NCI-H1417 treated with DMSO at 0.1 percent for 48 hours (cell line): ENCODE results near the gene PKNOX2.

Experiments used
- DNase-seq: peaks from one replicate; lab custom pipeline; 2025; lab: John Stamatoyannopoulos, UW

PKNOX2 gene

DNA sequence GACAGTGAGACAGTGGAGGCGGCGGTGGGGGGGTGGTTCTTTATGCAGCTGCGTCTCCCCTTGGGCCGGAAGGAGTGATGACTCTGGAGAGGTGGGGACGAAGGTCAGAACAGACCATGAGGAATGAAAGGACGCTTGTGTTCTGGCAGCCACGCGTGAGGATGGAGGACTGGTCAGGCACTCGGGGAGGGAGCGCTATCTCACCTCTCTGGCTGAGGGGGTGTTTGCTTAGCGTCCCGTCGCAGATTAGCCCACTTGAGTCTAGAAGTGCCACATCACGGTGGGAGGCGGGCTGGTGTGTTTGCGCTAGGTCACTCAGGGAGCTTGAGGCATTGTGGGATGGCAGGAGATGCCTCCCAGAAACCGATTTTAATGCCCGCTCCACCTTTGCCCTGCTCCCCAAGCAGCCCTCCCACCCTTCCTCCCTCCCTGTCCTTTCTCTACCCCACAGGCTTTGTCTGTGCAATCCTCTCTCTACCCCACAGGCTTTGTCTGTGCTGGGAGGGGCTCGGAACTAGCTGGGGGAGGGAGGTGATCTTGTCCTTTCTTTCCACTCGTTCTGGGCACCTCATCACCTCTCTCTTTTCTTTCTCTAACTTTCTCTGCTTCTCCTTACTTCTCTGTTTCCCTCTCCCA lies 97.8 kb downstream of the PKNOX2 start:
- no peak for DNase-seq

DNA sequence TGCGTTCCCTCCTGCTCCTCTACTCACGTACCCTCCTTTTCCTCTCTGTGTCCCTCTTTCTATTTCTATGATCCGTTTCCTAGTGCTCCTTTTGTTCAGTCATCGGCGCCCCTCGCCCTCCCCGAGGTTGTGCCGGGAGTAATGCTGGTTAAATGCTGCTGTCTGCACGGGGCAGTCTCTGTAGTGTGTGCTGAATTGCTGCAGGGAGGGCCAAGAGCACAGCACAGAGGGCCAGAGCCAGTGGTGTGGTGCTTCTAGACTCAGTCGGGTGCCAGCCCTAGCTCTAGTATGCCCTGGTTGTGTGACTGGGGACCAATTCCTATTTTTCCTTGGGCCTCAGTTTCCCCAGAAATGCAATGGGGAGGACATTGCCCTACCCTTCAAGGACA lies 98.3 kb downstream of the PKNOX2 start:
- no peak for DNase-seq

DNA sequence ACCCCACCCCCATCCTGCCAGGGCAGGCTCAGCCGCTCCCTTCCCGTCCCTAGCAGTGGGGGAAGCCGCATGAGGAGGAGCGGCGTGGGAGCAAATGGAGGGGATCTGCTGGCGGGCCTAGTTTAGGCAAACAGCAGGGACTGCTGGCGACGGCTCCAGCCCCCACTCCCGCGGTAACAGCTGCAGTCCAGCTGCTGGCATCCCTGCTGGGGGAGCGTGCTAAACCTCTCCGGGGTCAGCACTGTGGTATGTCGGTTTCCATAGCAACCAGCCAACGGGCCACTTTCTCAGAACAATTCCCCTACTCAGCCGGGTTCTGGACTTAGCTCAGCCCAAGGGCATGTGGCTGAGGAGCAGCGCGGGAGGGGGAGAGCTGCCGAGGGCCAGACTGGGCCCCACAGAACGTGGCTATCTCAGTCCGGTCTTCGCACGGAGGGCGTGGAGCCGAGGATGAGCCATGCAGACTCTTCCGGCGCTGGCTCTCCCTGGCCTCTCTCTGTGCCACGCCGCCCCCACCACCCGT lies 98.8 kb downstream of the PKNOX2 start:
- no peak for DNase-seq

DNA sequence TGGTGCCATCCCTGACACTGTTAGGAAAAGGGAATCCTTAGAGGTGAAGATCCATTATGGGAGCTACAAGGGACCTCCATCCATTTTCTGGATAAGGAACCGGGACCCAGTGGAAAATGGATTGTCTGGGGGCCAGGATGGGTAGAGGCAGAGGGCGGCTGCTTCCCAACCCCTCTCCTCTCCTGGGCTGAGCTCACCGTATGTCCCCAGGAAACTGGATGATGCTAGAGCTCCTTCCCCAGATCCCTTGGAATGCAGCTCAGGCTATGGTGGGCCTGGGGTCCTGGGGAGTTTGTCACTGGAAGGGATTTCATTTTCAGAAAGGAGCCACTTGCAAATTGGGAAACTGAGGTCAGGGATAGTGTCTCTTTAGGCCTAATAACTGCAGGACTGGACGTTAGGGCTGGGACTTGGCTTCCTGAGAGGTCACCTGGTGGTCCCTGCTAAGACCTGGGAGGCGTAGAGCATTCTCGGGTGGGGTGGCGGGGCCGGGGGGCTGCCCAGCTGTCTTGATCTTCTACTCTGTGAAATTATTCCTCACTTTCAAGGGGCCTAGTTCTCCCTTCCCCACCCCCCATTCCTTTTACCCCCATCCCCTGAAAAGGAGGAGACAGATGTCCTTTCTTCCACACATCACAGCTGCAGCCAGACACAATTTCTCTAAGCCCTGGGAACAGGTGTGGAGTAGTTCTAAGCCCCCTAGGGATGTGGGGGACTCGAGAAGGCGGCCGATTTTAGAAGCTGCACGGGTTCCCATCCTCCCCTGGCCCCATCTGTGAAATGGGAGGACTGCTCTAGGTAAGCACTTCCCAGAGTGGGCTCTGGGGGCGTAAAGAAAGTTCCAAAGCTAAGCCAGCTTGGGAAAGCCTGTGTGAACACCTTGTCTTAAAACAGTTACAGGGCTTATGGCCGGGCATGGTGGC lies 99.8 kb downstream of the PKNOX2 start:
- DNase-seq, result no peak

DNA sequence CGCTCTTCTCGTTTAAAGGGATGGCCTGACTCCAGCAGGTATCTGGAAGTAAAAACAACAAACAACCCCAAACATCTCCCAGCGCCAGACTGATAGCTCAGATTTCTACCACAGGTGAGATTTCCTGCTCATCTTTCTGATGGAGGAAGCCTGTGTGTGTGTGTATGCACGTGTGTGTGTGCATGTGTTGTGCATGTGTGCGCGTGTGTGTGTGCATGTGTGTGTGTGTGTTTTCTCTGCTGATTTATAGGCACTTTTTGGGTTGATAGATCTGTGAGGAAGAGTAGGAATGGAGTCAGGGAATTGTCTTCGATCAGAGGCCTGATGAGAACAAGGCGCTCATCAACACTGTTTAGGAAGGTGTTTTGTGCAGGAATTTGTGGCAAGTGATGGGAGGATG lies 103.0 kb downstream of the PKNOX2 start:
- DNase-seq, result no peak

DNA sequence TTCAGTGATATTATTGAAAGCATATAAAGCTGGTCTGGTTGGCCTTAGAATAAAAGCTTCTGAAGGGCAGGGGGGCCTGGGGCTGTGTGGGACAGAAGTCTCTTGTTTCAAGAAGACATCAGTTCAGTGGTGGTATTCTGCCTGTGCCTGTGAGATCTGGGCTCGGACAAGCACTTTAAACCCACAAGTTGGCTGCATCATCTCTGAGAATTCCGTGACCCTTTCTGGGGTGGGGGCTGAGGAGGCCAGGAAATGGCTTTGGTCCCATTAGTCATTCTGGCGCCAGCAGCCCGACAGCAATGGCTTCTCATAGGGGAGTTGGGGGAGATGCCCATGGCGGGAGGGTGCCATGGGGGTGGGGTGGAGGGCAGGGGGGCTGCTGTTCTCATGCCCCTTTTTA lies 104.1 kb downstream of the PKNOX2 start:
- DNase-seq, result no peak

DNA sequence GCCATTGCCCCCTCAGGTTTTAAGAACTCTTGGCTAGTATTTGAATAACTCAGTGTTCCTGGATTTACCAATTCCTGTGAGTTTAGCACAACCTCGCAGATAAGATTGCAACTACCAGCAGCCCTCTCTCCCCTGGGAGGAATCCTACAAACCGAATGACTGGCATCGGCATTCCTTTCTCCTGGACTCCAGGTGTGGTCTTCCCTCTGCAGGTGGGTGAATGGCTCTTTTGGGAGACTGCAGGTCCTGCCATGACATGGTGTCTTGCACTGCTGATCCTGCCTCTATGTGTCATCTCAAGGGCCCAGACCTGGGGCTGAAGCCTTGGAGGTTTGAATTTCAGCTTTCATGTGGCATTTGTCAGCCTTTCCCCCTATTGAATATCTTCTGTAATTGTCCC lies 105.6 kb downstream of the PKNOX2 start:
- DNase-seq, result no peak

DNA sequence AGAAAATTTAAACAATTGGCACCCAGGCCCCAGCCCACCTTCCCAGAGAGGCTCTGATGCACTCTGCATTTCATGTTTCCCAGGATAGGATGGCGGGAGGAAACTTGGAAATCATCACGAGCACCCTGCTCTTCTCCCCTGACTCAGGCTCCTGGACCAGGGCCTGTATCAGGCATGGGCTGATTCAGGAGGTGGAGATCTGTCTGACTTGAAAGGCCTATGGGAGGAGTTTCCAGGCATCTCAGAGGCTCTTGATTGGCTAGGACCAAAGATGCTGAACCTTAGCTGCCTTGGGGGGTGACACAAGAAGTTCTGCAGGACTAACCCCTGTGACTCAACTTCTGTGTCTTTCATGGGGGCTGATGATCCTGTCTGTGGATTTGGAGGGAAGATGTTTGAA lies 106.2 kb downstream of the PKNOX2 start:
- no peak for DNase-seq

DNA sequence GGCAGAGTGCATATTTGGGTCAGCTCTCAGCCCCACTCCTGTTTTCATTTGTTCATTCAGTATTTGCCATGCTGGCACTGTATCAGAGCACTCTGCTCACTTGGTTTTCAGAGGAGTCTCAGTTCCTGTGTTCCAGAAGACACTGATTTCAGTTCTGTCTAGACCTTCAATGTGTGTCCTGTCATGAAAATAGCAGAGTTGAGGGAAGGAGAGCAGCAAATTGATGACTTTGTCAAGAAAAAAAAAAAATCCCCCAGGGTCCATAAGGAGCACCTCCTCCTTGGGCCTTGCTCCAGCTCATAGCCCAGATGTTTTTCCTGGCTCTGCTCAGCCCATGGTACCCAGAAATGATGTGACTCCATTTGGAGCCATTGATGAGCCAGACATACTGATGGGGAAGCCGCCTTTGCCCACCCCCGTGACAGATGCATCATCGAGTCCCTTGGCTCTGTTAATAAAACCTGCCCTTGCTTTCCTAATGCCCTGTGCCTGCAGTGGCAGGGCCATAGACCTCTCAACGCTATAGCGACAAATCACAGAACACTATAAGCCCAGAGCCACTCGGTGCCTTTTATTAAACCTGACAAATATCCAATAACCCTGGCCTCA lies 107.0 kb downstream of the PKNOX2 start:
- no peak for DNase-seq

DNA sequence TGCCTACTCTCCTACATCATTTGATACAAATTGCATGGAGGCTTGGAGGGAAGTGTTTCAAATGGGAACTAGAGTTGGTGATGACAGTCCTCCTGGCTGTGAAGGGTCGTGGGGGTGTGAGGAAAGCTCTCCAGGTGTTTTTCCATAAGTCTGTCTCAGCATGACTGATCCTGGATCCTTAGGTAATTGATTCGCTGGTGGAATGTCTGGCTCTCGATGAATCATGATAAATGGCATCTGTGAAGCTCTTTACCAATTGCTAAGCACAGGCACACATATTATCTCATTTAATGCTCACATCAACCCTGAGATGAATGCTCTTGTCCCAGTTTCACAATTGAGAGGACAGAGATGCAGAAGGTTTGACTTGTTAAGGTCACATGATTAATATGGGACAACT lies 107.5 kb downstream of the PKNOX2 start:
- no peak for DNase-seq

DNA sequence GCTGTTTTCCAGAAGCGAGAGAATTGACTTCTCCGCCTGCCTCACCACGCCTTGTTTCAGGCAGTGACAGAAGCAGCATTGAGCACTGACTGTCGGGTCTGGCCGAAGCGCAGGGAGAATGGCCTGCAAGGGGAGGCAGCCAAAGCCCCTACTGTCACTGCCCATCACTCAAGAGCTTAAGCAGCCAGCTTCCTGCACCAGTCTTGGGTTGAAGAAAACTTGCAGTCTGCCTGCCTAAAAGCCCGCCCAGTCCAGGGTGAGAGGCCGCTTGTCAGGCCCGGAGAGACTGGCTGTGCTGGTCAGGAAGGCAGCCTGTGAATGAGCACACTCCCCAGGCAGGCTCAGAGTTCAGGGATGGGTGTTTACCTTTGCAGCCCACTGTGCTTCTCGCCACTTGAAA lies 108.3 kb downstream of the PKNOX2 start:
- DNase-seq, result no peak

DNA sequence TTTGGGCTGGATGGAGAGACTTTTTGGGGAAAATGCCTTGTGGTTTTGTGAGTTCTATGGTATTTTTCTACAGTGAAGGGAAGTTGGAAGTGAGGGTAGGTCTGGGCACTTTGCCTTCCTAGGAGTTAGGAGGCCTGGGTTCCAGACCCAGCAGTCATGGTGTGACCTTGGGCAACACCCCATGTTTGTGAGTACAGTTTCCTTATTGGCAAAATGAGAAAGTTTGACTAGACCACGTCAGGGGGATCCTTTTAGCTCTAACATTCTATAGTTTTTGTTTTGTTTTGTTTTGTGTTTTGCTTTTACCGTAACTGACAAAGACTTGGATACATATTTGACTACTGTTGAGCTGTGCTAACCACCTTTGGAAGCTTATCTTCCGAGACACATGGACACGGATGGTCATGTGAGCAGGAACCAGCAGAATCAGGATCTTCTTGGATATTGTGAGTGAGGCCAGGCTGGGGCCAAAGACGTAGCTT lies 109.0 kb downstream of the PKNOX2 start:
- no peak for DNase-seq

DNA sequence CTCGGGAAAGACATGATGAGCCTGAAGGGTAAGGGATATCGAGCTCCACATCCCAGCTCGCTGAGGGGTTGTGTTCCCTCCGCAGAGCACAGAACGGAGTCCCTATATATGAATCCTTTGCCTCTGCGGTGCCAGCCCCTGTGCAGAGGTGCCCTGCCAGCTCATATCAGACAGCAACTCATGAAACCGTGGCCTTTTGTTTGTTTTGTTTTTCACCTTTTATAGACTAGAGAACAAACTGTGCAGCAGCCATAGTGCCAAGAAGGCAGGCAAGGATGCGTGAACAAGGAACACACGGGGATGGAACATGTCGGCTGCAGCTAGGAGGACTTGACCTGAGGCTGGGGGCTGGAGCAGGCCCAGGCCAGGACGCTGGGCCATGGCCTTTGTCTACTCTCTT lies 109.8 kb downstream of the PKNOX2 start:
- no peak for DNase-seq

DNA sequence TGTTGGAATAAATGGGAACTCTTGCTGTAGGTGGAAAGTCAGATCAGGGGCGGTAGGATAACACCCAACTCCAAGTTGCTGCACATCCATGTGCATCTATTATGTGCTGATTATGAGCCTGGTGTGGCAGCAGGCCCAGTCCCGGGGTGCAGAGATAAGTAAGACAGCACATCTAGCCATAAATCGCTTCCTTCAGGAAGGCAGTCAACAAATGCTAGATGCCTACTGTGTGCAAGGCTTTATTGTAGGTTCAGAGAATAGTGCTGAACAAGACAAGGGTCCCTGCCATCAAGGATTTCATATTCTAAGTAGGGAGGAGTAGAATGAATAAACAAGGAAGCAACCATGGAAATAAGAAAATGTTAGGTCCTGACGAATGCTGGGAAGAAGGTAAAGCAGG lies 110.2 kb downstream of the PKNOX2 start:
- DNase-seq, result no peak

DNA sequence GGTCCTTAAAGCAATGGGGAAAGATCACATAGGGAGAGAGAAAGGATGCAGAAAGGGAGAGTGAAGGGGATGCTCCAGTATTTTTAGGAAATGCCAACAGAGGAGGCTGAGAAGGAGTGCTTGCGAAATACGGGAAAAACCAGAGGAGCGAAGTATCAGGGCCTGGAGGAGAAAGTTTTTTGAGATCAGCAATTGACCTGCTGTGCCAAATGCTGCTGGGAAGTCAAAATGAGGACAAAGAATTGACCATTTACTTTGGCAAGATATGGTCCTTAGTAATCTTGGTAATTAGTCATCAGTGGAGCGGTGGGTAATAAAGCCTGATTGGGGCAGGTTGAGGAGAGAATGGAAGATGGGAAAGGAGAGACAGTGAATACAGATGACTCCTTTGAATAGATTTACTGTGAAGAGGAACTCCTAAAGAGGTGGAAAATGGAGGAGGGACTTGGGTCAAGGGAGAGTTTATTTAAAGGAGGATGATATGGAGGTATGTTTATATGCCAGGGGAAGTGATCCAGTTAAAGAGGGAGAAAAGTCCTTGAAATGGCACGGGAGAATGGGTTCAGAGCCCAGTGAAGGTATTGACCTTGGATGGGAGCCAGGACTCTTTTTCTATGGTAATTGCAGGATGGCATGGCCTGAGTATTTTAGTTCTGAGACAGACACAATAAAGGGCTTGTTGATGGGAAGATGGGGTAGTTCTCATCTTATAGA lies 111.5 kb downstream of the PKNOX2 start:
- DNase-seq, result no peak

DNA sequence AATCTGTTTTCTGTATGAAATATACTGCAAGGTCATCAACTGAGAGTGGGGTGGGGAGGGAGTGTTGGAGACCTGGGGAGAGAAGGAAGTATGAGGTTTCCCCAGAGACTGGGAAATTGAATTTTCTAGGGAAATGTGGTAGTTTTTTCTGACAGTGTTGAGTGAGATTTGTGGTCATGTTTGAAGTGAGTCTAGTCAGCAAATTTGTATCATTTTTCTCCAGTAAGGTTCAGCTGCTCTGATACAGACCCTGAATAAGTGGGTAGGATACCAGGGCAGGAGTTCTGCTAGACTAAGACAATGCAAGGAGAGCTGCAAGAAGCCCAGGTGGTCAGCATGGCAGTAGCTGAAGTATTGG lies 112.0 kb downstream of the PKNOX2 start:
- DNase-seq, result no peak

DNA sequence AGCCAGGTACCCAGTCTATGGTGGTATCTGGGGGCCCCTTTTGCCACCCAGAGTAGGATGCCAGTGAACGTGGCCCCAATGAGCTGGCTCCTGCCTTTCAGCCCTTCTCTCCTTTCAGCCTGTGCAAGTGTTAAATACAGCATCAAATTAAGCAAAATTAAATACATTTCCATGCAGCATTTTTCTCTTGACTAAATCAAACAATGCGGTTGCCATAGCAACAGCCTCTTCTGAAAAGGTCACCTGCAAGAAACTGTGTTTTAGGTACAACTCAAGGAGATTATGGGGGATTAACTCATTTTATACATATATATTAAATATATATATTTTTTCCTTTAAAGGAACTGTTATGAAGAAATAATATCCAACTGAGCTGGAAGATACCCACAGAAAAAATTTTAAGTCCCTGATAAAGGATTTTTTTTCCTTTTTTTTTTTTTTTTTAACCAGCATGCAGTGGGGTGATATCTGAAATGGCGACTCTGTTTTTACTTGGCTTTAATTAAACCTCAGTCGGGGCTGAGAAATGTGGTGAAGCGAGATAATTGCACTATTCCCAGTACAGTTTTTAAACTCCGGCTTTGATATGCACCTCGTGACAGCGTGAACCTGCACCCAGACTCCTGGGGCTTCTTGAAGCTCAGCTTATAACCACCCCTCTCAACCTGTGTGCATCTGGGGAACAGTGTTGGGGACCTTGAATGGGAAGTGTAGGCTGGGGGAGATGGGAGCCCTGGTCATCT lies 115.3 kb downstream of the PKNOX2 start:
- DNase-seq, result no peak

DNA sequence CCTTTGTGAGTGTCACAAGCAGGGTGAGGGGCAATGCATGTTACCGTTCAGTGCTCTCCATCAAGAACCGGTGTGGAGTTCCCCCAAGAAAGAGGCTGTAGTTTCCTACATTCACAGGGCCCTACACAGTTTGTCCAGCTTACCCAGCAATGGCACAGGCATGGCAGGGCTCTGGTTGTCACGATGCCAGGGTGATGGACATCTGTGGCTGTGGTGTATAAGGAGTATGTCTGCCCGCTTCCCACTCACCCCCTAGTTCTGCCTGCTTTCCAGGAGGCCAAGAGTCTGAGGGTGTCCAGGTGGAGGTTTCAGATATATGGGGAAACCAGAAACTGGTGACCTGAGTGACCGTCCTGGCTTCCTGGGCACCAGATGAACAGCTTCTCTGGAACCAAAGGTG lies 116.1 kb downstream of the PKNOX2 start:
- no peak for DNase-seq

DNA sequence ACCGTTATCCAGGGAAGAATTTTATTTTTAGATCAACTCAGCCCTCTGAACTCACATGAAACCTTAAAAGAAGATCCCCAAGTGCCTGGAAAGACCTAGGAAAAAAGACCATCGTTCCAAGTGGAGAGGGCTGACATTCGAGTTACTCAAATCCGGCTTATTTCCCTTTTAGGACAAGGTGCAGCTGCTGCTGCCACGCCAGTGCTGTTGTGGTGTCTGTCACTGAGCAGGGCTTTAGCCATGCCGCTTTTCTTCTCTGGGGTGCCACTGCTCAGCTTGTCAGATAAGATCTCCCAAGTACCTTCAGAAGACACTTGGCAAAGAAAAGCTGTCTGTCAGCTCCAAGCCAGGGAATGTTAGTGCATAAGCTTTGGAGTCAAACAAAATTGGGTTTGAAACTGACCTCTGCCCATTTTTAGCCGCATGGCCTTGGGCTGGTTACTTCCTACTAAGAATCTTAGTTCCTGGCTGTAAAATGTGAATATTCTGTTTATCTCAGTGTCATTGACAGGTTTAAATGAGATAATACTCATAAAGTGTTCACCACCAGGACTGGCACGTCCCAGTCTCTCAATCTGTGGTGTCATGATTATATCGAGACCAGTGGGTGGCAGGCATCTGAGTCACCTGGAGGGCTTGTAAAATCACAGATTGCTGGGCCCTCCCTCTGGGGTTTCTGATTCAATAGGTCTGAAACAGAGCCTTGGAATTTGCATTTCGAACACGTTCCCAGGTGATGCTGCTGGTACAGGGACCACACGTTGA lies 117.5 kb downstream of the PKNOX2 start:
- DNase-seq, result no peak

DNA sequence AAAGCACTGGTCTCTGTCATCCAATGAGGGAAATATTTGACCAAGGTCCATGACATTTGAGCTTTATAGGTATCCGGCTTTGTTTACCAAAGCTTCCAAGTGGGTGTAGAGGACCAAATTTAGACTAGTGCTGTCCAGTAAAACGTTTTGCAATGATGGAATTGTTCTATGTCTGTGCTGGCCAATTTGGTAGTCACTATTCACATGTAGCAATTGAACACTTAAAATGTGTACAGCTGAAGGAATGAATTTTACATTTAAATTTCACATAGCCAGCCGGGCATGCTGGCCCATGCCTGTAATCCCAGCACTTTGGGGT lies 118.0 kb downstream of the PKNOX2 start:
- no peak for DNase-seq

DNA sequence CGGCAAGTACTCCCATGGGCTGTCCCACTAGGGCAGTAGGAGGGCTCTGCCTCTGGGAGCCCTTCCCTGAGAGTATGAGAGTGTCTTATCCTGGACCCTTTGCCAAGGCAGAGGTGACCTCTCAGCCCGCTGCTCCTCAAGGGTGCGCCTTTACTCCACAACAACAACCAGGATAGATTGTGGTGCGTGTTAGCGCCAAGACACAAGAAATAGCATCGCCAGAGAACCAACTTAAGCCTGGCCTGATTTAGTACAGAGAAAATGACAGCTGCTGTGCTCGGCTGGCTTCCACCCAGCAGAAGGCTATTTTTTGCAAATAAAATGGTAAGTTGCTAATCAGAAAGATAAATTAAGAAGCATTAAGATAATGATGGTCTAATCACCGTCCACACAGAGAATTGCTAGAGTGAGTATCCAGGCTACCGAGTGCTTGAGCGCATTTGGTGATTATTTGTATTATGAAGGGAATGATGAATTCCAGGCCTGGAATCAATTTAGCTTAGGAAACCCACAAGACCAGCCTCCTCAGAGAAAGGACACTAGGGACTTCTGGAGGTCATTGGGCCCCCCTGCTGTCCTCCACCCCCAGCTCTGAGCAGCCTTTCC lies 119.8 kb downstream of the PKNOX2 start:
- no peak for DNase-seq
